GM12875 (cell line): ENCODE results near the gene GYS1.

Experiments
- H3K4me3 ChIP-seq: one replicate; pipeline ENCODE4 v1.5.1; 2011; ENCODE audit warnings: low read depth, low read length, control low read depth
- TF ChIP-seq, protein P1 (sequence below): IDR thresholded peaks from 2 replicates; pipeline ENCODE4 v1.5.1; 2011; ENCODE audit warnings: low read depth, mild to moderate bottlenecking, control low read depth, inconsistent platforms, low read length, moderate library complexity, borderline replicate concordance; ENCODE audit not compliant: insufficient read depth

GYS1 gene

GRCh38 chr19:49004964-49005614, 12.0 kb upstream of the GYS1 start:
- no peak overlapping the region for H3K4me3 ChIP-seq
- TF ChIP-seq, protein P1, sequence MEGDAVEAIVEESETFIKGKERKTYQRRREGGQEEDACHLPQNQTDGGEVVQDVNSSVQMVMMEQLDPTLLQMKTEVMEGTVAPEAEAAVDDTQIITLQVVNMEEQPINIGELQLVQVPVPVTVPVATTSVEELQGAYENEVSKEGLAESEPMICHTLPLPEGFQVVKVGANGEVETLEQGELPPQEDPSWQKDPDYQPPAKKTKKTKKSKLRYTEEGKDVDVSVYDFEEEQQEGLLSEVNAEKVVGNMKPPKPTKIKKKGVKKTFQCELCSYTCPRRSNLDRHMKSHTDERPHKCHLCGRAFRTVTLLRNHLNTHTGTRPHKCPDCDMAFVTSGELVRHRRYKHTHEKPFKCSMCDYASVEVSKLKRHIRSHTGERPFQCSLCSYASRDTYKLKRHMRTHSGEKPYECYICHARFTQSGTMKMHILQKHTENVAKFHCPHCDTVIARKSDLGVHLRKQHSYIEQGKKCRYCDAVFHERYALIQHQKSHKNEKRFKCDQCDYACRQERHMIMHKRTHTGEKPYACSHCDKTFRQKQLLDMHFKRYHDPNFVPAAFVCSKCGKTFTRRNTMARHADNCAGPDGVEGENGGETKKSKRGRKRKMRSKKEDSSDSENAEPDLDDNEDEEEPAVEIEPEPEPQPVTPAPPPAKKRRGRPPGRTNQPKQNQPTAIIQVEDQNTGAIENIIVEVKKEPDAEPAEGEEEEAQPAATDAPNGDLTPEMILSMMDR = no peak

DNA sequence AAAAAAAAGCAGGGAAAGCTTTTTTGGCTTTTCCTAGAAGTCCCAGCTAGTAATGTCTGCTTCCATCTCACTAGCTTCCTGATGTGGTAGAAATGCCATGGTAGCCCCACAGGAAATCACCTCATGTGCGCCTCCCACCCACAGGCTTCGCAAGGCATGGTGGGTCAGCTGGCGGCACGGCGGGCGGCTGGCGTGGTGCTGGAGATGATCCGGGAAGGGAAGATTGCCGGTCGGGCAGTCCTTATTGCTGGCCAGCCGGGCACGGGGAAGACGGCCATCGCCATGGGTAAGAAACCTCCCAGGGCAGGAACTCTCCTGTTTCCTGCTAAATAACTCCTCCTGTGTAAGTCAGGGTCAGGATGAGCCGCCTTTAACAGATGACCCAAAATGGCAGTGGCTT, 11.0 kb upstream of the GYS1 start:
- TF ChIP-seq, protein P1 = no peak
- no peak overlapping the region for H3K4me3 ChIP-seq

GRCh38 chr19:48999481-49000325, 6.6 kb upstream of the GYS1 start:
- no peak overlapping the region for H3K4me3 ChIP-seq
- TF ChIP-seq, protein P1 = peak; percentile 85

GRCh38 chr19:48997972-48998371, 4.9 kb upstream of the GYS1 start:
- TF ChIP-seq, protein P1 = peak; percentile 51; the same call in 1 of the 2 replicates
- no peak overlapping the region for H3K4me3 ChIP-seq

GRCh38 chr19:48994035-48994386, 902 bp upstream of the GYS1 start:
- TF ChIP-seq, protein P1 = no peak
- H3K4me3 ChIP-seq = peak overlapping the region; percentile 83

DNA sequence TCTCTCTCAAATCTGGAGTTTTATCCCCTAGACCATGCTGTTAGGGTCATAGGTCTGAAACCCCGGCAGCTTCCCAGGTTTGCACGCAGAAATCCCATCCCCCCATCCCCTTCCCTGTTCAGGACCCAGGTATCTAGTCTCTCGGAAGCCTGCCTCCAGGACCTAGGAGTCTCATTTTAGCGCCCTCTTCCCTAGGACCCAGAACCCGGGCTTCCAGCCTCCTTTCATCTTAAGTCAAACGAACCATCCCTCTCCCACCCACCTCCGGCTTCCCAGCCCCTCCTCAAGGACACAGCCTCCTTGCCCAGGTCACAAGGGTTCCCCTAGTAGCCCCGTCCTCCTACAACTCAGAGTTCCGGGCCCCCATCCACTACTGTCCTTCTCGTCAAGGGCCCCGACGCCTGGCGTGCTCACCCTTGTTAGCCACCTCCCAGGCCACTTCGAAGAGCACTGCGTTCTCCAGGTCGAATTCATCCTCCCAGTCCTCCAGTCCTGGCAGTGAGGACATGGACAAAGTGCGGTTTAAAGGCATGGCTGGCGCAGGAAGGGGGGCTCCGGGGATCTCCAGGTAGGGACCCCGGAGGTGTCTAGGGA, 431 bp downstream of the GYS1 start:
- TF ChIP-seq, protein P1 = no peak

More for the DNA sequence above, 431 bp downstream of the GYS1 start:
- H3K4me3 ChIP-seq = peak overlapping the region; percentile 75
